Lower leg skin (tissue), 4 donors: ENCODE data around the gene PCGF5. TPM values are rescaled to one million over a fixed set of nuclear protein-coding genes. Genes with fewer than 3 reads are reported as not detected.

Experiments
- DNase-seq, 2 donors: peaks; one replicate each; pipeline ENCODE4 v3.0.0-alpha.2; 2019; ENCODE audit warnings: low spot score in 2 of 2
- H3K4me3 ChIP-seq: fragments of 200-600 bp; sonication (generic); 2 replicates; pipeline ENCODE4 v1.5.1; 2017; ENCODE audit warnings: mild to moderate bottlenecking, low read depth; ENCODE audit not compliant: poor library complexity, severe bottlenecking
- CTCF ChIP-seq, 3 donors: fragments of 450-650 bp; IDR thresholded peaks; one replicate each; pipeline ENCODE4 v1.5.1; 2016; ENCODE audit warnings: antibody characterized with exemption in 3 of 3, mild to moderate bottlenecking in 3 of 3, moderate library complexity in 2 of 3
- POLR2A ChIP-seq, 2 donors: fragments of 450-650 bp; IDR thresholded peaks; one replicate each; pipeline ENCODE4 v1.6.1; 2016 to 2017; ENCODE audit warnings: antibody characterized with exemption in 2 of 2, mild to moderate bottlenecking in 1 of 2, moderate library complexity in 1 of 2
- WGBS, 2 donors: methylation state at CpG; one replicate each; pipeline ENCODE4 v1.1.5; 2018; 5-methylcytosine and 5-hydroxymethylcytosine counted together
- intact Hi-C: fragments of 100-400 bp; cut with DNase I; formaldehyde crosslinking; loops from one replicate; pipeline ENCODE4 v1.15.0; 2023; ENCODE audit warnings: low total_unique reads
- total RNA-seq, 4 donors: library from RNA; depleted of rRNA; stranded (reverse); fragments of >200 nt; gene quantifications; one replicate each; pipeline ENCODE4 v1.1.0, GENCODE V29; 2016

The PCGF5 gene
- total RNA-seq, 4 donors from 2014 or later: 16.4 to 43.4 (median 28.3) TPM

- no peak overlapping the region for H3K4me3 ChIP-seq
- TF ChIP-seq CTCF (IDR thresholded peaks at IDR 0.05): no peak
- intact Hi-C loops: no loop called here
- no peak for DNase-seq
Measured at GRCh38 chr10:91188889-91189288, 31.6 kb upstream of the PCGF5 start.

GRCh38 chr10:91190388-91190870 lies 30.0 kb upstream of the PCGF5 start:
- no peak for DNase-seq
- no peak for TF ChIP-seq POLR2A (IDR thresholded peaks at IDR 0.05)
- no peak for TF ChIP-seq CTCF (IDR thresholded peaks at IDR 0.05)
- intact Hi-C loops: no loop called here
- H3K4me3 ChIP-seq: no peak overlapping the region
- 76 to 86% methylated on average over 1 of the region's 1 CpG for WGBS, 2 donors

- TF ChIP-seq CTCF (IDR thresholded peaks at IDR 0.05): no peak
- TF ChIP-seq POLR2A (IDR thresholded peaks at IDR 0.05): no peak
- intact Hi-C loops: no loop called here
- 58 to 61% methylated on average over 2 of the region's 2 CpGs for WGBS, 2 donors
- H3K4me3 ChIP-seq: no peak overlapping the region
- no peak for DNase-seq
Measured at GRCh38 chr10:91190876-91191583, 29.4 kb upstream of the PCGF5 start.

GRCh38 chr10:91191584-91191919 lies 28.9 kb upstream of the PCGF5 start:
- TF ChIP-seq CTCF (IDR thresholded peaks at IDR 0.05) (no peak), POLR2A (IDR thresholded peaks at IDR 0.05) (no peak)
- no peak overlapping the region for H3K4me3 ChIP-seq
- intact Hi-C loops: no loop called here
- peak in 1 of 2 donors; percentile 25 for DNase-seq

- DNase-seq: no peak
- WGBS, 2 donors: 89 to 94% methylated on average over 2 of the region's 2 CpGs
- TF ChIP-seq POLR2A (IDR thresholded peaks at IDR 0.05): no peak
- no peak for TF ChIP-seq CTCF (IDR thresholded peaks at IDR 0.05)
- intact Hi-C loops: no loop called here
- no peak overlapping the region for H3K4me3 ChIP-seq
Measured at GRCh38 chr10:91194497-91195179, 25.8 kb upstream of the PCGF5 start.
